Calu3 (cell line): ENCODE measurements around the gene EFCAB6. TPM values are rescaled to one million over a fixed set of nuclear protein-coding genes. Genes with fewer than 3 reads are reported as not detected.

Experiments
- BruUV-seq: library from RNA; stranded (reverse); fragments of 400-500 nt; replicated peaks from 2 replicates; lab custom pipeline; 2021; lab: Mats Ljungman, UMichigan
- CTCF ChIA-PET: fragments of 300-600 bp; sonication (Branson Sonifier 250); formaldehyde crosslinking; loops from one replicate; lab custom pipeline; 2022; ENCODE audit warnings: antibody characterized with exemption; lab: Charles Lee
- DNase-seq: peaks from one replicate; pipeline ENCODE4 v3.0.0; 2022
- H3K27ac Mint-ChIP-seq: one replicate; pipeline ENCODE4 v1.8.0; 2022; ENCODE audit warnings: mixed read lengths; ENCODE audit not compliant: unreplicated experiment
- H3K27me3 Mint-ChIP-seq: one replicate; pipeline ENCODE4 v1.8.0; 2022; ENCODE audit warnings: mixed read lengths; ENCODE audit not compliant: unreplicated experiment
- H3K36me3 Mint-ChIP-seq: one replicate; pipeline ENCODE4 v1.8.0; 2022; ENCODE audit warnings: mild to moderate bottlenecking, moderate library complexity, mixed read lengths; ENCODE audit not compliant: insufficient read depth, unreplicated experiment
- H3K4me1 Mint-ChIP-seq: one replicate; pipeline ENCODE4 v1.8.0; 2022; ENCODE audit warnings: mild to moderate bottlenecking, low read depth, mixed read lengths; ENCODE audit not compliant: unreplicated experiment
- H3K4me3 Mint-ChIP-seq: one replicate; pipeline ENCODE4 v1.8.0; 2022; ENCODE audit warnings: mild to moderate bottlenecking, low read depth, moderate library complexity, mixed read lengths; ENCODE audit not compliant: unreplicated experiment
- H3K9me3 Mint-ChIP-seq: one replicate; pipeline ENCODE4 v1.8.0; 2022; ENCODE audit warnings: low read depth, mixed read lengths; ENCODE audit not compliant: unreplicated experiment
- intact Hi-C: fragments of 100-400 bp; cut with micrococcal nuclease; formaldehyde crosslinking; loops from one replicate; pipeline ENCODE4 v1.10.0; 2022; ENCODE audit not compliant: unreplicated experiment
- total RNA-seq: library from RNA; stranded (reverse); gene quantifications from 2 replicates; pipeline ENCODE4 v1.2.3, GENCODE V29; 2022
- TF ChIP-seq, protein P1 (sequence below): fragments of 200-600 bp; IDR thresholded peaks from one replicate; pipeline ENCODE4 v1.8.0; 2022; ENCODE audit warnings: antibody characterized with exemption; ENCODE audit not compliant: unreplicated experiment

Gene EFCAB6
- total RNA-seq, 1 experiment from 2014 or later, result 2.2 TPM

DNA sequence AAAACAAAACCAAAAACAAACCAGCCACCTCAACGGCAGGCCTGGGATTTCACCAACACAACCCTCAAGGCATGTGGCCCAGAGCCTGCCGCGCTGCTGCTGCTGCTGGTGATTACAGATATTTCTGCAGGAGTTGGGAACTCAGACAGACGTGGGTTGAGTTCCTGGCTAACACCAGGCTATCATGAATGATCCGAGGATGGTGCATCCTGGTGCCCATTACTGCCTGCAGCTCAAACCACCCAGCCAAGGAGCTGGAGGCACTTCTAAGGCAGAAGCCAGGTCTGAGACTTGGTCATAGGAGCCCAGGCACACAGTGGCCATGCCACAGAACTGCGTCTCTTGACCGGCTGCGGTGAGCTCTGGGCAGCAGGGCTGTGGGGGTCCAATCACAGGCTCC, 248.5 kb downstream of the EFCAB6 start:
- no peak for DNase-seq
- H3K27me3 Mint-ChIP-seq, result peaks cover 34% of the 10 kb centered on the region
- CTCF ChIA-PET, result no interaction called here
- no peaks in the 10 kb centered on the region for H3K9me3 Mint-ChIP-seq
- H3K4me3 Mint-ChIP-seq, result no peak overlapping the region
- TF ChIP-seq, protein P1, sequence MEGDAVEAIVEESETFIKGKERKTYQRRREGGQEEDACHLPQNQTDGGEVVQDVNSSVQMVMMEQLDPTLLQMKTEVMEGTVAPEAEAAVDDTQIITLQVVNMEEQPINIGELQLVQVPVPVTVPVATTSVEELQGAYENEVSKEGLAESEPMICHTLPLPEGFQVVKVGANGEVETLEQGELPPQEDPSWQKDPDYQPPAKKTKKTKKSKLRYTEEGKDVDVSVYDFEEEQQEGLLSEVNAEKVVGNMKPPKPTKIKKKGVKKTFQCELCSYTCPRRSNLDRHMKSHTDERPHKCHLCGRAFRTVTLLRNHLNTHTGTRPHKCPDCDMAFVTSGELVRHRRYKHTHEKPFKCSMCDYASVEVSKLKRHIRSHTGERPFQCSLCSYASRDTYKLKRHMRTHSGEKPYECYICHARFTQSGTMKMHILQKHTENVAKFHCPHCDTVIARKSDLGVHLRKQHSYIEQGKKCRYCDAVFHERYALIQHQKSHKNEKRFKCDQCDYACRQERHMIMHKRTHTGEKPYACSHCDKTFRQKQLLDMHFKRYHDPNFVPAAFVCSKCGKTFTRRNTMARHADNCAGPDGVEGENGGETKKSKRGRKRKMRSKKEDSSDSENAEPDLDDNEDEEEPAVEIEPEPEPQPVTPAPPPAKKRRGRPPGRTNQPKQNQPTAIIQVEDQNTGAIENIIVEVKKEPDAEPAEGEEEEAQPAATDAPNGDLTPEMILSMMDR, result no peak
- H3K4me1 Mint-ChIP-seq, result no peaks in the 10 kb centered on the region
- BruUV-seq, result no TSS peak
- H3K36me3 Mint-ChIP-seq, result no peaks in the 10 kb centered on the region
- no peak overlapping the region for H3K27ac Mint-ChIP-seq
- intact Hi-C loops, result no loop called here

DNA sequence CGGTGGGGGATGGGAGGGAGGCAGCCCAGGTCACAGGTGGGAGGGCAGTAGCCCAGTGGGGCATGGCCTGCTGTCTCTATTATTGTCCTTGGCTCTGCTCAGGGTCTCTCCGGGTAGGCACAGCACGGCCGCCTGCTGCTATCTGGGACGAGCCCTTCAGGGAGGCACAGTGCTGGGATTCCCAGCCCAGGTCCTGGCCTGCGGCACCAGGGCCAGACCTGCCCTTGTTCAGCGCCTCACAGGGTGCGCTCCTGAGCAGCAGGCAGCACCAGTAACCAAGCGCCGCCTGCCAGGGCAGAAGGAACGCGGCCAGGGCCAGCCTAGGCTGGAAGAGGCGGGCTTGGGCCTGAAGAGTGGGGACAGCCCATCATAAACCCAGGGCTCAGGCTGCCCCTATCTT, 249.3 kb downstream of the EFCAB6 start:
- no peak for DNase-seq
- BruUV-seq, result no TSS peak
- Mint-ChIP-seq H3K9me3 (no peaks in the 10 kb centered on the region), H3K27ac (no peak overlapping the region), H3K36me3 (no peaks in the 10 kb centered on the region), H3K4me1 (no peaks in the 10 kb centered on the region), H3K27me3 (peaks cover 26% of the 10 kb centered on the region), H3K4me3 (no peak overlapping the region)
- TF ChIP-seq, protein P1, result no peak
- CTCF ChIA-PET, result no interaction called here
- intact Hi-C loops, result no loop called here

DNA sequence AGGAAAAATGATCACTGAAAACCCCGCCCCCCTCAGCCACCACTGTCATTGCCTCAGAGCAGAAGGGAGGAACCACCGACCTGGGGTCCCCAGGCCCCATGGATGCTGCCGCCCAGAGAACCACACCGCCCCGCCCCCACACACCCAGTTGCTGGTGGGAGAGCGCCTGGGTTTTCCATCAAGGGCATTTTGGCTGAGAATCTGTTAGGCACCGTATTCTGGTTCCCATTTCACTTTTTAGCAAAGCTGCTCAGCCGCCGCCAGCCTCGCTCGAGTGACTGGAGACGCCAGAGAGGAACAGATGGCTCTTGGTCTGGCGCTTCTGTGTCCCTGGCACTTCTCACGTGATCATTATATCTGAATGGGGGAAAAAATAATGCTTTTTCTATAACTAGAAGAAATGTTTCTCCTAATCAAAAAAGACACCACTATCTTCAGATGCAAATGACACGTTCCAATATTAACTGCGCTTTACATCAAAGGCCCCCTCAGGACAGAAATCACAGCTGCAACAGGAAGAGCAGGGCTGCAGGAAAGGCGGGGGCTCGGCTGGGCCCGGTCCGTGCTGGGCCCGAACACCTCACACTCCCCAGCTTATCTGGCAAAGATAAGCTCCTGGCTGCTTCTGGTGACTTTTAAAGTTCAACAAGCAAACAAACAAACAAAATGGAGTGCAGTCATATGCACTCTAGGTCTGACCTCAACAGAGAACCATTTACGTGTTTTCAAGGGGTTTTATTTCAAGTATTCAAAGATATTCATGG, 250.5 kb downstream of the EFCAB6 start:
- Mint-ChIP-seq H3K9me3 (no peaks in the 10 kb centered on the region), H3K4me3 (no peak overlapping the region), H3K4me1 (no peaks in the 10 kb centered on the region), H3K27ac (no peak overlapping the region), H3K27me3 (peaks cover 14% of the 10 kb centered on the region), H3K36me3 (no peaks in the 10 kb centered on the region)
- CTCF ChIA-PET, result no interaction called here
- no TSS peak for BruUV-seq
- DNase-seq, result no peak
- TF ChIP-seq, protein P1, result no peak
- intact Hi-C loops, result no loop called here

DNA sequence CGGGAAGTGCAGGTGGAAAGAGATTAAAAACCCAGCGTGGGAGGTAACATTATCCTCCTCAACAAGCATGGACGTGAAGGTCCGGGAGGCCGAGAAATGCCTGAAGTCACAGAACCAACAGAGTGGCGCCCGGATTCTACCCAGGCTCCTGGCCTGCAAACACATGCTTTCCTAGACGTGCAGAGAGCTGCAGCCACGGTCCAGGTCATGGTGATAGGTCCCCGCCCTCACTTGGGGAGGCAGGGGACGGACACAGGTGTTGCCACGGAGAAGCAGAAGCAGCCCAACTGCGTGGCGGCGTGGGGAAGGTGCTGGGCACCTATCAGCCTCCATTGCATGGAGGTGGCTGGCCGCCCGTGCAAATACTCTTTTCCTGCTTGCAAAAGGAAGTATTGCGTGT, 251.5 kb downstream of the EFCAB6 start:
- H3K27ac Mint-ChIP-seq, result no peak overlapping the region
- CTCF ChIA-PET, result interaction anchor here (0.6 kb wide), 1 partner anchor 1522 kb away, joined by 6 read pairs; no protein-coding TSS in a partner anchor
- H3K4me3 Mint-ChIP-seq, result no peak overlapping the region
- no peaks in the 10 kb centered on the region for H3K9me3 Mint-ChIP-seq
- TF ChIP-seq, protein P1, result no peak
- peaks cover 16% of the 10 kb centered on the region for H3K27me3 Mint-ChIP-seq
- H3K36me3 Mint-ChIP-seq, result no peaks in the 10 kb centered on the region
- intact Hi-C loops, result no loop called here
- no TSS peak for BruUV-seq
- no peak for DNase-seq
- H3K4me1 Mint-ChIP-seq, result no peaks in the 10 kb centered on the region
